ENCODE measurements around the gene ABCC4. TPM values are rescaled to one million over a fixed set of nuclear protein-coding genes. Genes with fewer than 3 reads are reported as not detected.

ABCC4 gene
- total RNA-seq, 1 donor from 2014 or later = 7.5 TPM

GRCh38 chr13:95106562-95106961 is 194.7 kb downstream of the ABCC4 start:
- Mint-ChIP-seq H3K4me1 (ENCODE audit: low read depth) (no peaks in the 10 kb centered on the region), H3K27ac (no peak overlapping the region), H3K4me3 (ENCODE audit: low read depth) (no peak overlapping the region), H3K36me3 (ENCODE audit: insufficient read depth) (peaks cover 13% of the 10 kb centered on the region), H3K9me3 (ENCODE audit: low read depth) (peaks cover 7% of the 10 kb centered on the region), H3K27me3 (no peaks in the 10 kb centered on the region)
- DNase-seq (ENCODE audit: low spot score, unreplicated experiment) = no peak
- no peak for TF ChIP-seq CTCF (IDR thresholded peaks at IDR 0.05; ENCODE audit: unreplicated experiment)

- H3K4me3 Mint-ChIP-seq (ENCODE audit: low read depth) = no peak overlapping the region
- H3K27ac Mint-ChIP-seq = no peak overlapping the region
- DNase-seq (ENCODE audit: low spot score, unreplicated experiment) = no peak
These were observed 200.5 kb downstream of the ABCC4 start for GRCh38 chr13:95100525-95101433.

GRCh38 chr13:95099541-95099940 is 201.7 kb downstream of the ABCC4 start:
- no peak for DNase-seq (ENCODE audit: low spot score, unreplicated experiment)
- no peak for TF ChIP-seq CTCF (IDR thresholded peaks at IDR 0.05; ENCODE audit: unreplicated experiment)
- Mint-ChIP-seq H3K27me3 (no peaks in the 10 kb centered on the region), H3K27ac (no peak overlapping the region), H3K4me1 (ENCODE audit: low read depth) (peaks cover 8% of the 10 kb centered on the region), H3K4me3 (ENCODE audit: low read depth) (no peak overlapping the region), H3K9me3 (ENCODE audit: low read depth) (peaks cover 26% of the 10 kb centered on the region), H3K36me3 (ENCODE audit: insufficient read depth) (peaks cover 17% of the 10 kb centered on the region)

More at GRCh38 chr13:95100525-95101433, 200.5 kb downstream of the ABCC4 start:
- no peak for TF ChIP-seq CTCF (IDR thresholded peaks at IDR 0.05; ENCODE audit: unreplicated experiment)
- peaks cover 18% of the 10 kb centered on the region for H3K36me3 Mint-ChIP-seq (ENCODE audit: insufficient read depth)
- peaks cover 19% of the 10 kb centered on the region for H3K9me3 Mint-ChIP-seq (ENCODE audit: low read depth)
- H3K4me1 Mint-ChIP-seq (ENCODE audit: low read depth) = peaks cover 8% of the 10 kb centered on the region
- H3K27me3 Mint-ChIP-seq = no peaks in the 10 kb centered on the region

- TF ChIP-seq CTCF (IDR thresholded peaks at IDR 0.05; ENCODE audit: unreplicated experiment) = no peak
- Mint-ChIP-seq H3K9me3 (ENCODE audit: low read depth) (peaks cover 28% of the 10 kb centered on the region), H3K36me3 (ENCODE audit: insufficient read depth) (peaks cover 17% of the 10 kb centered on the region), H3K4me3 (ENCODE audit: low read depth) (no peak overlapping the region), H3K27ac (no peak overlapping the region), H3K27me3 (no peaks in the 10 kb centered on the region), H3K4me1 (ENCODE audit: low read depth) (peaks cover 8% of the 10 kb centered on the region)
- no peak for DNase-seq (ENCODE audit: low spot score, unreplicated experiment)
These were observed 202.3 kb downstream of the ABCC4 start for GRCh38 chr13:95098916-95099315.

- peaks cover 21% of the 10 kb centered on the region for H3K36me3 Mint-ChIP-seq (ENCODE audit: insufficient read depth)
These were observed 209.5 kb downstream of the ABCC4 start for GRCh38 chr13:95091755-95092154.

More at GRCh38 chr13:95091755-95092154, 209.5 kb downstream of the ABCC4 start:
- Mint-ChIP-seq H3K4me3 (ENCODE audit: low read depth) (no peak overlapping the region), H3K9me3 (ENCODE audit: low read depth) (peaks cover 41% of the 10 kb centered on the region), H3K27ac (no peak overlapping the region), H3K27me3 (no peaks in the 10 kb centered on the region), H3K4me1 (ENCODE audit: low read depth) (peaks cover 3% of the 10 kb centered on the region)
- no peak for TF ChIP-seq CTCF (IDR thresholded peaks at IDR 0.05; ENCODE audit: unreplicated experiment)
- no peak for DNase-seq (ENCODE audit: low spot score, unreplicated experiment)
